Activated naive CD4-positive, alpha-beta T cell treated with anti-CD3 and anti-CD28 coated beads for 36 hours (primary cell): ENCODE data around the gene SPATA31C2. TPM values are rescaled to one million over a fixed set of nuclear protein-coding genes. Genes with fewer than 3 reads are reported as not detected.
A peak's percentile ranks its signal among the peaks of the same experiment; 100 is the strongest.
"Not testable (repeated sequence)": the region's sequence is repeated elsewhere in the genome, so short reads cannot be mapped to it uniquely, and the experiment has no call there.

Experiments used
- CTCF ChIA-PET: fragments of 350-600 bp; sonication (Branson Sonifier 250); formaldehyde crosslinking; loops from one replicate; lab custom pipeline; 2021; ENCODE audit warnings: antibody characterized with exemption; lab: Charles Lee
- DNase-seq: peaks from one replicate; pipeline ENCODE4 v3.0.0-alpha.2; 2020
- H3K27ac Mint-ChIP-seq: one replicate; pipeline ENCODE4 v1.8.0; 2021; ENCODE audit warnings: mild to moderate bottlenecking, mixed read lengths
- H3K27me3 Mint-ChIP-seq: one replicate; pipeline ENCODE4 v1.8.0; 2021; ENCODE audit warnings: low read depth, mixed read lengths
- H3K36me3 Mint-ChIP-seq: one replicate; pipeline ENCODE4 v1.8.0; 2021; ENCODE audit warnings: low read depth, mixed read lengths
- H3K4me1 Mint-ChIP-seq: one replicate; pipeline ENCODE4 v1.8.0; 2021; ENCODE audit warnings: low read depth, mixed read lengths
- H3K4me3 Mint-ChIP-seq: one replicate; pipeline ENCODE4 v1.8.0; 2021; ENCODE audit warnings: mild to moderate bottlenecking, moderate library complexity, mixed read lengths
- H3K9me3 Mint-ChIP-seq: one replicate; pipeline ENCODE4 v1.8.0; 2021; ENCODE audit warnings: mixed read lengths
- intact Hi-C: fragments of 100-400 bp; cut with micrococcal nuclease; formaldehyde crosslinking; loops from one replicate; pipeline ENCODE4 v1.15.1; 2023
- total RNA-seq, 2 experiments: library from RNA; stranded (reverse); gene quantifications; one replicate each; pipeline ENCODE4 v1.2.3, GENCODE V29; 2021

Gene SPATA31C2
- total RNA-seq, 2 experiments from 2014 or later = not detected

DNA sequence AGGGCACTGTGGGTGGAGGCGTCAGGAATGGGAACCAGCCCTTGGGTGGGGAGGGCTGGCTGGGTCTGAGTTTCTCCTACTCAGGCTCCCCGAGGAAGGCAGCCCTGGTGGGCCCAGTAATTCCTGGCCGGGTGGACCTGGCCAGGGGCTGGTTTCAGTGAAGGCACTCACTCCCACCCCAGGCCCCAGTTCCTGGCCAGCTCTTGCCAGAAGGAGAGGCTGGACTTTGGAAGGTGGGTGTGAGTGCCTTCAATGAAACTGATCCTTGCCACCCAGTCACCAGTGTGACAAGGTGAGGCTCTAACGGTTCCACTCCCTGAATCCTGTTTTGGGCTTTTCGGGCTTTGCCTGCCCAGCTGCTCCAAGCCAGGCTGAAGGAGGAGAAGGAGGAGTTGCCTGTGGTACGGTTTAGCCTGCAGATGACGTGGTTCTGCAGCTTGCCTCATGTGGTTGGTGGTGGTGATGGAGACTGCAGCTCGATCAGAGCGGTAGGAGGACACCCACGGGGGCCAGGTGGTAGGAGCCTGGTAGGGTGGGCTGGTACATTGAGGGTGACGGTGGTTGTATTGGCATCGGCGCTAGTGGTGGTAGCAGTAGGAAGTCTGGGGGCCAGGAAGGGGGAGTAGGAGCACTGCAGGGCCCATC, 23.2 kb downstream of the SPATA31C2 start:
- H3K4me3 Mint-ChIP-seq, CTCF ChIA-PET, H3K9me3 Mint-ChIP-seq, H3K27me3 Mint-ChIP-seq, H3K27ac Mint-ChIP-seq, intact Hi-C loops, DNase-seq, H3K4me1 Mint-ChIP-seq, H3K36me3 Mint-ChIP-seq: not testable (repeated sequence)

DNA sequence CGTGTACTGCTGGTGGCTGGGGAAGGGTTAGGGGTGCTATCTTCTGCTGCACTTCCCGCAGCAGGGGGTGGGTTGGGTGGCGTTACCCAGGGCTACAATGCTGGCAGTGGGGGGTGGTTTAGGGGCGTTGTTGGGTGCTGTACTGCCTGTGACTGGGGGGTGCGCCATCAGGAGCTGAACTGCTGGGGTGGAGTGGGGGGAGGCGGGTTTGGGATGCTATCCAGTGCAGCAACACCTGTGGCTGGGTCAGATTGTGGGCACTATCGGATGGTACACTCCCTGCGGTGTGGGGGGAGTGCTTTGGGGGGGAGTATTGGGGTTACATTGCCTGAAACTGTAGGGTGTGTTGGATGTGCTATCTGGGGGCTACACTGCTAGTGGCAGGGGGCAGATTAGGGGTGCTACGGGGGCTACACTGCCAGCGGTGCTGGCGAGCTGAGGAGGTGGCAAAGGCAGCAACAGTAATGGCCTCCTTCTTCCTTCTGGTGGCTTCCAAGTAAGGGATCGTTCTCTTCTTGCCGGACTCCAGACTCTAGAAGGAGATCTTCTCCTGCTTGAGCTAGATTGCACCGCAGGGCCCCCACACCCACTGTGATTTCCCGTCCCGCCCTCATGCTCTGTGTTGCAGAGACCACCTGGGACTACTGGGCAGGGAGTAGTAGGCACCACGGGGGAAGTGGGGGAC, 23.9 kb downstream of the SPATA31C2 start:
- H3K36me3 Mint-ChIP-seq, intact Hi-C loops, H3K4me3 Mint-ChIP-seq, H3K27me3 Mint-ChIP-seq, H3K9me3 Mint-ChIP-seq, DNase-seq, H3K4me1 Mint-ChIP-seq, CTCF ChIA-PET, H3K27ac Mint-ChIP-seq: not testable (repeated sequence)

DNA sequence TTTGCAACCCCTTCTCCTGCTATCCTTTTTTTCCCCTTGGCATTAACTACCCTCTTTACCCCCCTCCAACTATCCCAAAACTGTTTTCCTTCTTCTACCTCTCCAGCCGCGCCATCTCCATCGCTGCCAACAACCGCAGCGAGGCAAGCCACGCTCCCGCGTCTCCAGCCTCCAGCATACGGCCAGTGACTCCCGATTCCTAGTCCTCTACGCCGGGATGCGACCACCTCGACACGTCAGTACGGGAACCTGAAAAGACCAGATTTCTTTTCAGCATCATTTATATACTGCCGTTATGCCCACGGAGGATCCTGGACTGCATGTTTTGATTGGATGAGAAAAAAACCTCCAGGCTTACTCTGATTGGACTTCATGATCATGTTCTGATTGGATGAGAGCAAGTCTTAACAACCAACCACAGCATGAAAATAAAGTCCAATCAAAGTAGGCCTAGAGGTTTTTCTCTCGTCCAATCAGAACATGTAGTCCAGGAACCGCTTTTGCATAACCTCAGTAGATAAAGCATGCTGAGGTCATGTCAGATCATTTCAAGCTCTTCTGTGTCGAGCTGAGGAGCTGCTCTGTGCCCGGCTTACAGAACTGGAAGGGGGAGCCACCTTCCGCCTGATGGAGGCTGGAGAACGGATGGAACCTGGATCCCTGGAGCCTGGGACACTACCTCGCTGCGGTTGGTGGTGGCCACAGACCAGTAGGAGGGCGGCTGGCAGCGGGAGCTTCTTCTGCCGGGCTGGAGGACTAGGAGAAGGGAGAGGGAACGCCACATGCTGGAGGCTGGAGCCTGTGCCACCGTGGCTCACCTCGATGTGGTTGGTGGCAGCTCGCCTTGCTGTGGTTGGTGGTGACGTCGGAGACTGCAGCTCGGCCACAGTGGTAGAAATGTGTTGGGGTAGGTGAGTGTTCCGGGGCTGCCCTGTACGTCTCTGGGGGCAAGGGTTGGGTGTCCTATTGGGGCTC, 24.8 kb downstream of the SPATA31C2 start:
- H3K27ac Mint-ChIP-seq, H3K9me3 Mint-ChIP-seq, DNase-seq, H3K36me3 Mint-ChIP-seq, H3K4me1 Mint-ChIP-seq, intact Hi-C loops, CTCF ChIA-PET, H3K4me3 Mint-ChIP-seq: not testable (repeated sequence)
- peaks cover 11% of the 10 kb centered on the region for H3K27me3 Mint-ChIP-seq

DNA sequence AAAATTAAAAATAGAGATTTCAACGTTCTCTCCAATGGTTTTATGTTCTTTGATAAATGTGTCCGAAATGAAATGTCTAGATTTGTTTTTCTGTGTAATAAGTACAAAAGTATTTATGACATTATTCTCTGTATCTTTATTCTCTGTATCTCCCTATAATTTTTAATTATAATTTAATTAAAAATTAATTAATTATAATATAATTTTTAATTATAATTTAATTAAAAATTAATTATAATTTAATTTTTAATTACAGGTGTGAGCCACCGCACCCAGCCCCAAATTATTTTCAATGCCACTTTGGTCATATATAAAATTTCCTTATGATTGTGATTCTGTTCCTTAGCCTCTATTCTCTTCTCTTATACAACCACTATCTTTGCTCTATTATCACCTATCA, 28.2 kb downstream of the SPATA31C2 start:
- Mint-ChIP-seq H3K27ac (no peak overlapping the region), H3K9me3 (no peaks in the 10 kb centered on the region), H3K4me3 (no peak overlapping the region), H3K4me1 (no peaks in the 10 kb centered on the region), H3K27me3 (peaks cover 28% of the 10 kb centered on the region), H3K36me3 (no peaks in the 10 kb centered on the region)
- CTCF ChIA-PET = no interaction called here
- DNase-seq = no peak
- intact Hi-C loops = no loop called here

DNA sequence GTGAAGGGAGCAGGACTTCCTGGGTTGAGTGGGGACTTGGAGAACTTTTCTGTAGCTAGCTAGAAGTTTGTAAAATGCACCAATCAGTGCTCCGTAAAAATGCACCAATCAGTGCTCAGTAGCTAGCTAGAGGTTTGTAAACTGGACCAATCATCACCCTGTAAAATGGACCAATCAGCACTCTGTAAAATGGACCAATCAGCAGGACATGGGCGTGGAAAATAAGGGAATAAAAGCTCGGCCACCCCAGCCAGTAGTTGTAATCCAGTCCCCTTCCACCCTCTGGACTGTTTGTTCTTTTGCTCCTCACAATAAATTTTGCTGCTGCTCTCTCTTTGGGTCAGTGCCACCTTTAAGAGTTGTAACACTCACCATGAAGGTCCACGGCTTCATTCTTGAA, 29.5 kb downstream of the SPATA31C2 start:
- Mint-ChIP-seq H3K27ac (no peak overlapping the region), H3K36me3 (no peaks in the 10 kb centered on the region), H3K4me3 (no peak overlapping the region), H3K9me3 (no peaks in the 10 kb centered on the region), H3K4me1 (no peaks in the 10 kb centered on the region), H3K27me3 (peaks cover 30% of the 10 kb centered on the region)
- DNase-seq = no peak
- CTCF ChIA-PET = no interaction called here
- intact Hi-C loops = loop anchor here (5.0 to 10.0 kb wide), 2 partner anchors 66 to 279 kb away; partner anchors contain the start of gene SPIN1

DNA sequence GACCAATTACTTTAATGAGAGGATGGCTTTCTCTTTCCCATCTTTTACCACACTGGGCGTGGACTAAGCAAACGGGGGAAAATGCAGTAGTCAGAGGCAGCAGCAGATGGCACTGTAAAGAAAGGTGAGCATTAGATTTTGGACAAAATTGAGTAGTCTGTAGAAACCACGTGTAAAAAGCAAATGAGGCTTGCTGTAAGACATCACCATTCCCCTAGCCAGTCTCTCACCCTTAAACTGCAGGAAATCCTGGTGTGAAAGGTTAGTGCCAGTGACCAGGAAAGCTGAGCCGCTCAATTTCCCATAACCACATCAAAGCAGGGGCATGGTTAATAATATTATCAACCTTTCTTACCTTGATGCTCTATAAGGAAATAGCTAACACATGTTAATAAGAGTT, 31.8 kb downstream of the SPATA31C2 start:
- Mint-ChIP-seq H3K27ac (no peak overlapping the region), H3K9me3 (no peaks in the 10 kb centered on the region), H3K4me3 (no peak overlapping the region), H3K4me1 (no peaks in the 10 kb centered on the region), H3K36me3 (no peaks in the 10 kb centered on the region), H3K27me3 (peaks cover 28% of the 10 kb centered on the region)
- intact Hi-C loops = loop anchor here (1.0 to 10.0 kb wide), 3 partner anchors 68 to 472 kb away; partner anchors contain the start of gene SPIN1
- CTCF ChIA-PET = no interaction called here
- peak; percentile 34 for DNase-seq

DNA sequence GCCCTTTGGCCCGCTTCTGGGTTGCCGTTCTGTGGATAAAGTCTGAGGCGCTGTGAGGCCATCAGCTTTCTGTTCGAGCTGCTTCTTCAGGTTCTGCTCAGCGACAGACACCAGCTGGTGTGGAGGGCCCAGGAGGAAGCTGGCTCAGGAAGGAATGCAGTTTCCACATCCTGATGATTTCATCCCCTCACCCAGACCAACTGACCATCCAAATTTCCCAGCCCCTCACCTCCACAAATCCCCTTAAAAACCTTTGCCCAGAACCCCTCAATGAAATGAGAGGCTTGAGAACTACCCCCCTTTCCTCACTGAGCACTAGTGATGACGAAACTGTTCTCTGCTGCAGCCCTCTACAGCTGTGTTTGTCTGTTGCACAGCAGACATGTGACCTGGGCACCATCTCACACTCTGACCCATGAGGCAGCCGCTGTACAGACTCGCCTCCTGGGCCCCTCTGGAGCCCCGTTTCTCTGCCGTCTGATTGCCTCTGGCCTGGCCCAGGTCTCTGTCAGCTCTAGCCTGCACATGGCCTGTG, 45.4 kb downstream of the SPATA31C2 start:
- intact Hi-C loops = no loop called here
- no peak for DNase-seq

DNA sequence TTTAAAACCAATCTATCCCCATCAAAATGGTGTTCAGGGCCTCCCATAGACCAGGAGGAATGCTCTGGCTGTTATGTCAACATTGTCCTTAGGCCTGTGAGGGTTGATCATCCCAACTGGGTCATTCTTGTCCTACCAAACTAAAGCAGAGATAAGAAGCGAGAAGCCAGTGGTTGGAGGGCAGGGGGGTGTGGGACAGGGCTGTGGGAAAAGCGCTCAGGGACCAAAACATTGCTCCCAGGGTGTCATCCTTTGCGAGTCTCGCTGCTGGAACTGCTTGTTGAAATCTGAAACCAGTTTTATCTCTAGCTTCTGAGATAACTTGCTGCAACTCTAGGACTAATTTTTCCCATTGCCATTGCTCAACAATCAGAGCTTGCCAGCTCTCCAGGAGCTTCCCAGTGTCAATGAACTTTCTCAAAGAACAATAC, 48.1 kb downstream of the SPATA31C2 start:
- DNase-seq = no peak
- Mint-ChIP-seq H3K27me3 (no peaks in the 10 kb centered on the region), H3K9me3 (no peaks in the 10 kb centered on the region), H3K36me3 (no peaks in the 10 kb centered on the region), H3K4me3 (no peak overlapping the region), H3K27ac (no peak overlapping the region), H3K4me1 (no peaks in the 10 kb centered on the region)
- intact Hi-C loops = no loop called here
- CTCF ChIA-PET = no interaction called here

More for the DNA sequence above, 45.4 kb downstream of the SPATA31C2 start:
- Mint-ChIP-seq H3K36me3 (no peaks in the 10 kb centered on the region), H3K27ac (no peak overlapping the region), H3K4me3 (no peak overlapping the region), H3K9me3 (no peaks in the 10 kb centered on the region), H3K27me3 (no peaks in the 10 kb centered on the region), H3K4me1 (no peaks in the 10 kb centered on the region)
- CTCF ChIA-PET = interaction anchor here (0.6 kb wide), 1 partner anchor 1267 kb away, joined by 4 read pairs; no protein-coding TSS in a partner anchor

DNA sequence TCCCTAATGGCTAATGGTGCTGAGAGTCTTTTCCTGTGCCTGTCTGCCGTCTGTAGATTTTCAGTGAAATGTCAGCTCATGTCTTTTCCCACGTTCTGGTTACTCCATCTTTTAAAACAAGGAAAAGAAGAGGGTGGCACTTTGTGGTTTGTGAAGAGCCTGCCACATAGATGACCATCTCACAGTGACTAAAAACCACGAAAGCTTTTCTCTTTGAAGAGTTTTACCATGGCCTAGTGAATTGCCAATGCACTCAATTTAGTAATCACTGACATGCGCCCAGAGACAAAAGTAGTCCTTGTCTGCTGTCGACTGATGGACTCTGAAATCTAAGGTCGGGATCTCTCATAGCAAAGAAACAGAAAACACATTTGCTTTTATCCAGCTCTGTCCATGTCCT, 50.4 kb downstream of the SPATA31C2 start:
- H3K27ac Mint-ChIP-seq = no peak overlapping the region
- H3K36me3 Mint-ChIP-seq = no peaks in the 10 kb centered on the region
- CTCF ChIA-PET = no interaction called here
- DNase-seq = no peak
- no peaks in the 10 kb centered on the region for H3K9me3 Mint-ChIP-seq
- H3K27me3 Mint-ChIP-seq = no peaks in the 10 kb centered on the region
- intact Hi-C loops = no loop called here
- no peak overlapping the region for H3K4me3 Mint-ChIP-seq
- H3K4me1 Mint-ChIP-seq = no peaks in the 10 kb centered on the region

DNA sequence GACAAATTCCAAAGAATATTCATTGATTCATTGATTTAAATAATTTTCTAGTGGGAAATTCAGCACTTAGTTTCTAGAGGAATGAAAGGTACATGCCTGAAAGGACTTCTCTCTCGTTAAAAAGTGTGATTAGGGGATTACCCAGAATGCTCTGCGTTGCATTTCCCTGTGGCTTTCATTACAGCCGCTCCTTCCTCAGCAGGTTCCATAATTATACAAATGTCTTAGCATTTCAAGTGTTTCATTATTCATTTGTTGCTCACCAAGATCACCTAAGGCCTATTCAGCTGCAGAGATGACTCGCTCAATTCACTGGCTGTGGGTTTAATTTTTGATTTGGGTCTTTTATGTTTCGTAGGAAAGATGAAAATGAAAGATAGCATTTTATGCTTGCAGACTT, 52.8 kb downstream of the SPATA31C2 start:
- Mint-ChIP-seq H3K9me3 (peaks cover 5% of the 10 kb centered on the region), H3K27ac (no peak overlapping the region), H3K27me3 (peaks cover 2% of the 10 kb centered on the region), H3K4me3 (no peak overlapping the region), H3K4me1 (no peaks in the 10 kb centered on the region), H3K36me3 (no peaks in the 10 kb centered on the region)
- no peak for DNase-seq
- intact Hi-C loops = no loop called here
- CTCF ChIA-PET = no interaction called here

DNA sequence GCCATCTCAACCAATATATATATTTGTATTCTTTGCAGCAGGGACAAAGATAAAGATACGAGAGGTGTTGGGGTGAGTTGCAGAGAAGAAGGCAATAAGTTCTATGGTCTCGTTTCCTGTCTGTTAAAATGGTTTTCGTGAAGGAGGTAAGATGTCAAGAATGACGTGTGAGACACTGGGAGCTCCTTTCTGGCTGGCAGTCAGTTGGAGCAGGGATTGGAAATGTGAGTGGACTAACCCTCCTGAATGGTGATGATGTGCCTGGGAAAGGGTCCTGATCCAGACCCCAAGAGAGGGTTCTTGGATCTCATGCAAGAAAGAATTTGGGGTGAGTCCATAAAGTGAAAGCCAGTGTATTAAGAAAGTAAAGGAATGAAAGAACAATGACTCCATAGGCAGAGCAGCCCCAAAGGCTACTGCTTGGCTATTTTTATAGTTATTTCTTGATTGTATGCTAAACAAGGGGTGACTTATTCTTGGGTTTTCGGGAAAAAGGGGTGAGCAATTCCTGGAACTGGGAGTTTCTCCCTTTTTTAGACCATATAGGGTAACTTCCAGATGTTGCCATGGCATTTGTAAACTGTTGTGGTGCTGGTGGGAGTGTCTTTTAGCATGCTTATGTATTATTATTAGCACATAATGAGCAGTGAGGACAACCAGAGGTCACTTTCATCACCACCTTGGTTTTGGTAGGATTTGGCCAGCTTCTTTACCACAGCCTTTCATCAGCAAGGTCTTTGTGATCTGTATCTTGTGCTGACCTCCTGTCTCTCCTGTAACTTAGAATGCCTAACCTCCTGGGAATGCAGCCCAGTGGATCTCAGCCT, 53.7 kb downstream of the SPATA31C2 start:
- CTCF ChIA-PET = no interaction called here
- DNase-seq = no peak
- no peak overlapping the region for H3K4me3 Mint-ChIP-seq
- no peak overlapping the region for H3K27ac Mint-ChIP-seq
- H3K27me3 Mint-ChIP-seq = peaks cover 2% of the 10 kb centered on the region
- intact Hi-C loops = no loop called here
- H3K36me3 Mint-ChIP-seq = no peaks in the 10 kb centered on the region
- peaks cover 5% of the 10 kb centered on the region for H3K9me3 Mint-ChIP-seq
- H3K4me1 Mint-ChIP-seq = no peaks in the 10 kb centered on the region
